GM12872 (cell line): ENCODE measurements around the gene SLC10A3.

Source experiments
- TF ChIP-seq, protein P1 (sequence below): IDR thresholded peaks from 3 replicates; pipeline ENCODE4 v1.5.1; 2011; ENCODE audit warnings: low read depth, mild to moderate bottlenecking, low read length, moderate library complexity; ENCODE audit not compliant: insufficient read depth

SLC10A3 gene

GRCh38 chrX:154477891-154478477, 12.4 kb downstream of the SLC10A3 start:
- TF ChIP-seq, protein P1, sequence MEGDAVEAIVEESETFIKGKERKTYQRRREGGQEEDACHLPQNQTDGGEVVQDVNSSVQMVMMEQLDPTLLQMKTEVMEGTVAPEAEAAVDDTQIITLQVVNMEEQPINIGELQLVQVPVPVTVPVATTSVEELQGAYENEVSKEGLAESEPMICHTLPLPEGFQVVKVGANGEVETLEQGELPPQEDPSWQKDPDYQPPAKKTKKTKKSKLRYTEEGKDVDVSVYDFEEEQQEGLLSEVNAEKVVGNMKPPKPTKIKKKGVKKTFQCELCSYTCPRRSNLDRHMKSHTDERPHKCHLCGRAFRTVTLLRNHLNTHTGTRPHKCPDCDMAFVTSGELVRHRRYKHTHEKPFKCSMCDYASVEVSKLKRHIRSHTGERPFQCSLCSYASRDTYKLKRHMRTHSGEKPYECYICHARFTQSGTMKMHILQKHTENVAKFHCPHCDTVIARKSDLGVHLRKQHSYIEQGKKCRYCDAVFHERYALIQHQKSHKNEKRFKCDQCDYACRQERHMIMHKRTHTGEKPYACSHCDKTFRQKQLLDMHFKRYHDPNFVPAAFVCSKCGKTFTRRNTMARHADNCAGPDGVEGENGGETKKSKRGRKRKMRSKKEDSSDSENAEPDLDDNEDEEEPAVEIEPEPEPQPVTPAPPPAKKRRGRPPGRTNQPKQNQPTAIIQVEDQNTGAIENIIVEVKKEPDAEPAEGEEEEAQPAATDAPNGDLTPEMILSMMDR: no peak

- TF ChIP-seq, protein P1: no peak
Measured at GRCh38 chrX:154476821-154477220, 13.6 kb downstream of the SLC10A3 start.

- TF ChIP-seq, protein P1: no peak
Measured at GRCh38 chrX:154473683-154474082, 16.7 kb downstream of the SLC10A3 start.

GRCh38 chrX:154472685-154473632, 17.5 kb downstream of the SLC10A3 start:
- TF ChIP-seq, protein P1: no peak

DNA sequence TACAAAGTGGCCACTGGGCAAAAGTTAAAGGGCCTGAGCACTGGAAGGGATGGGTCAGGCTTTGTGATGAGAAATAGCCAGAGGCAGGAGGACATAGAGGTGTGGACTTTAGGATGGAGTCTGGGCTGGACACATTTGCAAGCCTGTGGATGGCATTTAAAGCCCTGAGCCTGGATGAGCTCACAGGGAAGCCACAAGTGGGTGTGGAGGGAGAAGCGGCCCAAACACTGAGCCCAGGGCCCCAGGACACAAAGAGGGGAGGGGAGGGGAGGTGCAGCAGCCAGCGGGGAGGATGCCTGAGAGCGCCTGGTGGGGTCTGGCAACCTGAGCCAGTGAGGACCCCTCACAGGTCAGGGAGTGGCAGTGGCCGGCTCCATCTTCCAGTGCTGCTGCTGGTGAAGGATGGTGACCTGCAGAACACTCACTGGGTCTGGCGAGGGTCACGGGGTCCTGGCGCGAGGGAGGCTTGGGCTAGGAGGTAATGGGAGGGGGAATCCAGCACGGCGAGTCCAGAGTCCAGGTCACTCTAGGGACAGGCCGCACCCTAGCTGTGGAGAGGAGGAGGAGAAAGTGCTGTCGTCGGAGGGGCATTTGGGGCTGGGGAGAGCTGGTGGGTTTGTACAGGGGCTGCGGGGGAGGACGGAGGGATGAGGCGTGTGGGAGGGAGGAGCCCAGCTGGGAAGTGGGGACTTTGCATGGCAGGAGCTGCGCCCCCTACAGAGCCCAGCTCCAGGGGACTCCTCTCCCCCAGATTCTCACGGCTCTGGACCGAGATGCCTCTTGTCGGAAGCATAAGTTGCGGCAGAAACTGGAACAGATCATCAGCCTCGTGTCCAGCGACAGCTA, 18.4 kb downstream of the SLC10A3 start:
- TF ChIP-seq, protein P1: no peak

DNA sequence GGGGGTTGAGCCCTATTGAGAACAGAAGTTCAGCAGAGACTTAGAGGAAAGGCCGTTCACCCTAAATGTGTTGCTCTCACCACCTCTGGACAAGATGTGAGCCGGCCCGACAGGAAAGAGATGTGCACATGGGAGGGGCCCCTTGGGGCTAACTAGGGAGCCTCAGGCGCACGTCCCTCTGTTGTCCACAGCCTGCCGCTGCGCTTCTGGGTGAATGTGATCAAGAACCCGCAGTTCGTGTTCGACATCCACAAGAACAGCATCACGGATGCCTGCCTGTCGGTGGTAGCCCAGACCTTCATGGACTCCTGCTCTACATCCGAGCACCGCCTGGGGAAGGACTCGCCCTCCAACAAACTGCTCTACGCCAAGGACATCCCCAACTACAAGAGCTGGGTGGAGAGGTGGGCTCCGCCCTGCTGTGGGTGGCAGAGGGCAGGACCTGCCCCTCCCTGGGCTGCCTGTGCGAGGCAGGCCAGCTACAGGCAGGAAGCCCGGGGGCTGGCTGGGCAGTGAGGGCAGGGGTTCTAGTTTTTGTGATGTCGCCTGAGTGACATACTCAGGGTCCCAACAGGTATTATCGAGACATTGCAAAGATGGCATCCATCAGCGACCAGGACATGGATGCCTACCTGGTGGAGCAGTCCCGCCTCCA, 19.4 kb downstream of the SLC10A3 start:
- TF ChIP-seq, protein P1: no peak

- TF ChIP-seq, protein P1: no peak
Measured at GRCh38 chrX:154470434-154470833, 20.0 kb downstream of the SLC10A3 start.
